HG03097 (cell line): ENCODE data around the gene IL23A.

Experiments used
- ATAC-seq: cut with Tn5 transposase; IDR thresholded peaks from one replicate; pipeline ENCODE4 v1.9.1; 2021; ENCODE audit not compliant: unreplicated experiment, low FRiP score

Gene IL23A

GRCh38 chr12:56359851-56360767 lies 21.4 kb downstream of the IL23A start, which contains the start of gene STAT2:
STAT2 (minus strand) TSS chr12:56360107; CDS start chr12:56356571, 3,536 bp downstream.
- ATAC-seq: peak; percentile 91

DNA sequence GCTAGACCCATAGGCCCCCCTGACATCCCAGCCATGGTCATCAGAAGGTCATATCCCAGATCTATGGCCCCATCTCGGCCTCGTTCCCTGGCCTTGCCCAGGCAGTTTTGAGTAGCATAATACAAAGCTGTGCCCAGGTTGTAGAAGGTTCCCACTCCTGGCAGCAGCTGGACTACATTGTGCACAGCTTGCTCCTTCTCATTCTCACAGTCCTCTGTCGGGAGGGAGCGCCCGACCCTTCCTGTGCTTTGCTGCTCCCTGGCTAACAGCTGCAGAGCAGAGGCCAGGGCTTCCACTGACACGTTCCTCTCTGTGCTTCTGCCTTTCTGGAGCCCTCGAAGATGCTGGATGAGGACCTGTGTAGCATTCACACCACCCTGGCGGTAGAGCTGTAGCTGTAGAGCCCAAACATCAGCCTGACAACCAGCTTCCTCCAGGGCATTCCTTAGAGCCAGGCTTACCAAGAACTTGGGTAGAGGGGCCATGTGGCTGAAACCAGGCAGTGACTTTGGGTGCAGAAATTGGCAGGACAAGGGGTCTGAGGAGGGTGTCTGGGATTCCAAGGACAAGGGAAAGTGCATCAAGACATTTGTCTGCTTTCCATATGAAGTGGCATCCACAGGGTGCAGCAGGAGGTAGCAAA lies 22.9 kb downstream of the IL23A start:
- no peak for ATAC-seq

- no peak for ATAC-seq
Observed at GRCh38 chr12:56362130-56363059, 23.7 kb downstream of the IL23A start, which contains the start of gene APOF. APOF (minus strand) TSS chr12:56362857; CDS start chr12:56362745, 112 bp downstream.

DNA sequence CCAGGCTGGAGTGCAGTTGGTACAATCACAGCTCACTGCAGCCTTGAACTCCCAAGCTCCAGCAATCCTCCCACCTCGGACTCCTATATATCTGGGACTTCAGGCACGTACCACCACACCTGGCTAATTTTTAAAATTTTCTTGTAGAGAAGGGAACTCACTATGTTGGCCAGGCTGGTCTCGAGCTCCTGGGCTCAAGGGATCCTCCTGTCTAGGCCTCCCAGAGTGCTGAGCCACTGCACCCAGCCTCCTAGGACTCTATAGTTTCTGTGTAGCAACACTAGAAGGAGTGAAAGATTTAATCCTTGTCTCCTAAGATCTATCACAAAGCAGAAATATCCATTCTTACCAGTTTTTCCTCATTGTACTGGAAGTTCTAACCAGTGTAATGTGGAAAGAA lies 28.3 kb downstream of the IL23A start:
- ATAC-seq: no peak

- no peak for ATAC-seq
Observed at GRCh38 chr12:56373515-56373914, 34.8 kb downstream of the IL23A start.

GRCh38 chr12:56374726-56375597 lies 36.3 kb downstream of the IL23A start:
- peak; percentile 4 for ATAC-seq

GRCh38 chr12:56375598-56376434 lies 37.1 kb downstream of the IL23A start:
- peak; percentile 50 for ATAC-seq

- ATAC-seq: no peak
Observed at GRCh38 chr12:56377310-56377988, 38.8 kb downstream of the IL23A start.

- no peak for ATAC-seq
Observed at GRCh38 chr12:56377989-56378316, 39.3 kb downstream of the IL23A start.

GRCh38 chr12:56382611-56383010 lies 43.9 kb downstream of the IL23A start:
- ATAC-seq: no peak

DNA sequence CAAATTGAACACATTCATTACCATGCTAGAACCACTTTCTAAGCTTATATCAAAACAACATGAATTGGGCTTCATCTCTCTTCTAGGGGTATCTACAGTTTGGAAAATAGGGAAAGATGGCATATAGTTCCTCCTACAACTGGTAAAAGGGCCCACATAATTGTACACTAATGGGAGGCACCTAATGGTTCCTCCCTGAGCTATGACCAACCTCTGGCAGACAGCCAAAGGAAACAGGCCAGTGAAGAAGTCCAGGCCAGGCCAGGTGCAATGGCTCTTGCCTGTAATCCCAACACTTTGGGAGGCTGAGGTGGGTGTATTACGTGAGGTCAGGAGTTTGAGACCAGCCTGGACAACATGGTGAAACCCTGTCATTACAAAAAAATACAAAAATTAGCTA lies 47.2 kb downstream of the IL23A start:
- no peak for ATAC-seq

- ATAC-seq: no peak
Observed at GRCh38 chr12:56387152-56387736, 48.6 kb downstream of the IL23A start.

DNA sequence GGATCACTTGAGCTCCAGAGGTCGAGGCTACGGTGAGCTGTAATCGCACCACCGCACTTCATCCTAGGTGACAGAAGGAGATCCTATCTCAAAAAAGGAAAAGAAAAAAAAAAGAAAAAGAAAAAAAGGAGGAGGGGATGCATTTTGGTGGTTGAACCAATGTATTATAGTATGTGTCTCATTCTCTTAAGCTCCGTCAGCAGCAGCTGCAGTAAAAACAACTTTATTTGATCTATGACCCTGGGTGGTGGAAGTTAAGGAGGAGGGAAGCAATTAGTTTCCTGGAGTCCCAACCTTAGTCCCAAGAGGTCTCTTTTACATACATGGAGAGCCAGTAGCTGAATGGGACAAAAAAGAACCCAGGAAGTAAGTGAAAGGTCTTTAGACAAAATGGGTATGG lies 50.7 kb downstream of the IL23A start:
- ATAC-seq: no peak
